Suprapubic skin (tissue), 4 donors: Measurements from ENCODE around the gene LYG1. TPM values are rescaled to one million over a fixed set of nuclear protein-coding genes. Genes with fewer than 3 reads are reported as not detected.

Experiments
- DNase-seq, 2 donors: peaks; one replicate each; pipeline ENCODE4 v3.0.0-alpha.2; 2019; ENCODE audit warnings: low spot score in 2 of 2
- H3K27ac ChIP-seq: fragments of 200-600 bp; sonication (generic); one replicate; pipeline ENCODE4 v1.5.1; 2019
- H3K27me3 ChIP-seq: fragments of 200-600 bp; sonication (generic); one replicate; pipeline ENCODE4 v1.5.1; 2019
- H3K36me3 ChIP-seq: fragments of 200-600 bp; sonication (generic); one replicate; pipeline ENCODE4 v1.5.1; 2019
- H3K4me1 ChIP-seq: fragments of 200-600 bp; sonication (generic); one replicate; pipeline ENCODE4 v1.5.1; 2019
- H3K4me3 ChIP-seq: fragments of 200-600 bp; sonication (generic); one replicate; pipeline ENCODE4 v1.5.1; 2019; ENCODE audit warnings: mild to moderate bottlenecking
- H3K9me3 ChIP-seq: fragments of 200-600 bp; sonication (generic); one replicate; pipeline ENCODE4 v1.5.1; 2019
- CTCF ChIP-seq, 2 donors: fragments of 200-600 bp in 1 of 2; fragments of 450-650 bp in 1 of 2; sonication (generic) in 1 of 2; IDR thresholded peaks; one replicate each; pipeline ENCODE4 v1.5.1; 2016 to 2019; ENCODE audit warnings: antibody characterized with exemption in 2 of 2, mild to moderate bottlenecking in 1 of 2, moderate library complexity in 1 of 2
- EP300 ChIP-seq: sonication (generic); formaldehyde crosslinking; IDR thresholded peaks from one replicate; pipeline ENCODE4 v1.6.1; 2017; ENCODE audit warnings: antibody characterized with exemption
- POLR2A ChIP-seq, 2 donors: fragments of 450-650 bp; IDR thresholded peaks; one replicate each; pipeline ENCODE4 v1.6.1; 2017; ENCODE audit warnings: antibody characterized with exemption in 2 of 2, mild to moderate bottlenecking in 2 of 2, moderate library complexity in 2 of 2
- POLR2AphosphoS5 ChIP-seq, 3 donors: sonication (generic); formaldehyde crosslinking; IDR thresholded peaks; one replicate each; pipeline ENCODE4 v1.6.1; 2017; ENCODE audit warnings: antibody characterized with exemption in 3 of 3
- WGBS: methylation state at CpG from one replicate; pipeline ENCODE4 v1.1.5; 2018; 5-methylcytosine and 5-hydroxymethylcytosine counted together
- total RNA-seq, 4 donors: library from RNA; depleted of rRNA; stranded (reverse); fragments of >200 nt; gene quantifications; one replicate each; pipeline ENCODE4 v1.1.0, GENCODE V29; 2016

The LYG1 gene
- total RNA-seq, 4 donors from 2014 or later: 0.89 to 4.0 (median 1.4) TPM

DNA sequence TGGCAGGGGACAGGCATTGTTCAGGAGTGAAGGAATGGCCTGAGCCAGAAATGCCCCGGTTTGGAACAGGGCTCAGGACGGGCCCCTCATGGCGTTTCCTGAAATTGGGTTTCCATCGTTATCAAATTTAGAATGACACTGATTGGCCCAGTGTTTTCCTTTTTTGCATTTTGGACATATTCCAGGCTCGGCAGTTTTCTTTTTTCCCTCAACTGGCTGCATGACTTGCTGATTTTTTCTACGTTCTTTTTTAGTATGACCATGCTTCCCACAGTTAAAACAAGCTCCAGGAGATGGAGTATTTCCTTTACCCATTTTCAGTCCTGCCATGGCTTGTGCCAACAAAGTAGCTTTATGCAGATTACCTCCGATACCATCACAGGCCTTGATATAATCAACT is 25.1 kb downstream of the LYG1 start:
- Histone ChIP-seq H3K27ac (no peak overlapping the region), H3K36me3 (no peaks in the 10 kb centered on the region), H3K9me3 (peaks cover 4% of the 10 kb centered on the region), H3K4me1 (no peaks in the 10 kb centered on the region), H3K4me3 (no peak overlapping the region), H3K27me3 (no peaks in the 10 kb centered on the region)
- DNase-seq: no peak
- 29% methylated on average over 7 of the region's 7 CpGs for WGBS
- TF ChIP-seq POLR2AphosphoS5 (IDR thresholded peaks at IDR 0.05) (no peak), CTCF (IDR thresholded peaks at IDR 0.05) (no peak), POLR2A (IDR thresholded peaks at IDR 0.05) (no peak)

- H3K4me1 ChIP-seq: no peaks in the 10 kb centered on the region
- no peak overlapping the region for H3K4me3 ChIP-seq
- H3K27me3 ChIP-seq: no peaks in the 10 kb centered on the region
- WGBS: 63% methylated on average over 4 of the region's 4 CpGs
- H3K36me3 ChIP-seq: no peaks in the 10 kb centered on the region
- TF ChIP-seq POLR2A (IDR thresholded peaks at IDR 0.05) (no peak), CTCF (IDR thresholded peaks at IDR 0.05) (no peak), EP300 (no peak), POLR2AphosphoS5 (IDR thresholded peaks at IDR 0.05) (no peak)
- no peak for DNase-seq
- H3K9me3 ChIP-seq: no peaks in the 10 kb centered on the region
- no peak overlapping the region for H3K27ac ChIP-seq
Observed at GRCh38 chr2:99261242-99261641, 39.8 kb downstream of the LYG1 start.

- Histone ChIP-seq H3K27ac (no peak overlapping the region), H3K27me3 (no peaks in the 10 kb centered on the region), H3K4me1 (no peaks in the 10 kb centered on the region), H3K4me3 (no peak overlapping the region), H3K36me3 (no peaks in the 10 kb centered on the region), H3K9me3 (no peaks in the 10 kb centered on the region)
- no peak for DNase-seq
- WGBS: 94% methylated on average over 2 of the region's 2 CpGs
- TF ChIP-seq POLR2AphosphoS5 (IDR thresholded peaks at IDR 0.05): no peak
- no peak for TF ChIP-seq CTCF (IDR thresholded peaks at IDR 0.05)
- TF ChIP-seq POLR2A (IDR thresholded peaks at IDR 0.05): no peak
- TF ChIP-seq EP300: no peak
Observed at GRCh38 chr2:99260184-99260583, 40.8 kb downstream of the LYG1 start.

DNA sequence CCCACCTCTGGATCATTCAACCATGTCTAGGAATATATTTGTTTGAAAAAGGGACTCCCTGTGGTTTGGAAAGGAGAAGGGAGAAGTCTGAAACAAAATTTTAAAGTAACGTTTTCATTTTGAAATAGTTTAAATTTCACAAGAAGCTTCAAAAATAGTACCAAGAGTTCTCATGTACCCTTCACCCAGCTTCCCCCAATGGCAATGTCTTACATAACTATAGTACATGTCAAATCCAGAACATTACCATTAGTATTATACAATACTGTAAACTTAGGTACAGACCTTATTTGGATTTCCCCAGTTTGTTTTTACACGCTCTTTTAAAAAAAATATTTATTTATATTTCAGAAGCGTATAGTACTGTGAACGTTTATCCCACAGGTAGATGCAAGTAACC is 41.5 kb downstream of the LYG1 start:
- Histone ChIP-seq H3K4me1 (no peaks in the 10 kb centered on the region), H3K27ac (no peak overlapping the region), H3K36me3 (no peaks in the 10 kb centered on the region), H3K4me3 (no peak overlapping the region), H3K9me3 (no peaks in the 10 kb centered on the region), H3K27me3 (no peaks in the 10 kb centered on the region)
- TF ChIP-seq POLR2A (IDR thresholded peaks at IDR 0.05): no peak
- no peak for TF ChIP-seq CTCF (IDR thresholded peaks at IDR 0.05)
- no peak for TF ChIP-seq EP300
- no peak for TF ChIP-seq POLR2AphosphoS5 (IDR thresholded peaks at IDR 0.05)
- DNase-seq: no peak
- 94% methylated on average over 4 of the region's 4 CpGs for WGBS

- H3K9me3 ChIP-seq: no peaks in the 10 kb centered on the region
- TF ChIP-seq EP300 (no peak), POLR2A (IDR thresholded peaks at IDR 0.05) (no peak), CTCF (IDR thresholded peaks at IDR 0.05) (no peak), POLR2AphosphoS5 (IDR thresholded peaks at IDR 0.05) (no peak)
- H3K27me3 ChIP-seq: no peaks in the 10 kb centered on the region
- H3K4me3 ChIP-seq: no peak overlapping the region
- no peaks in the 10 kb centered on the region for H3K36me3 ChIP-seq
- no peaks in the 10 kb centered on the region for H3K4me1 ChIP-seq
- 96% methylated on average over 2 of the region's 2 CpGs for WGBS
- no peak overlapping the region for H3K27ac ChIP-seq
- no peak for DNase-seq
Observed at GRCh38 chr2:99256677-99257076, 44.3 kb downstream of the LYG1 start.
